NCI-H69 (cell line): ENCODE results near the gene MAP2K7.
"Not testable (repeated sequence)": the region's sequence is repeated elsewhere in the genome, so short reads cannot be mapped to it uniquely, and the experiment has no call there.

Source experiments
- DNase-seq: peaks from one replicate; lab custom pipeline; 2025; lab: John Stamatoyannopoulos, UW

MAP2K7 gene

GRCh38 chr19:7908078-7908699 lies 4.5 kb downstream of the MAP2K7 start:
- no peak for DNase-seq

GRCh38 chr19:7908742-7909461 lies 5.2 kb downstream of the MAP2K7 start:
- DNase-seq, result no peak

- no peak for DNase-seq
These were observed 5.9 kb downstream of the MAP2K7 start for GRCh38 chr19:7909471-7910067.

GRCh38 chr19:7910321-7911161 lies 6.9 kb downstream of the MAP2K7 start:
- no peak for DNase-seq

GRCh38 chr19:7911508-7912143 lies 7.9 kb downstream of the MAP2K7 start:
- DNase-seq, result no peak

GRCh38 chr19:7912144-7912696 lies 8.5 kb downstream of the MAP2K7 start:
- no peak for DNase-seq

- no peak for DNase-seq
These were observed 9.3 kb downstream of the MAP2K7 start for GRCh38 chr19:7912697-7913564.

GRCh38 chr19:7913652-7914051 lies 10.0 kb downstream of the MAP2K7 start:
- DNase-seq, result no peak

GRCh38 chr19:7914099-7914498 lies 10.4 kb downstream of the MAP2K7 start:
- DNase-seq, result no peak

- DNase-seq, result no peak
These were observed 10.9 kb downstream of the MAP2K7 start, which contains the start of gene TGFBR3L for GRCh38 chr19:7914598-7915045. TSS of gene TGFBR3L (plus strand) at chr19:7914830.

- DNase-seq, result no peak
These were observed 11.8 kb downstream of the MAP2K7 start for GRCh38 chr19:7915250-7916102.

GRCh38 chr19:7916103-7916954 lies 12.7 kb downstream of the MAP2K7 start:
- DNase-seq, result peak; percentile 75

GRCh38 chr19:7916955-7917266 lies 13.2 kb downstream of the MAP2K7 start:
- DNase-seq, result no peak

- DNase-seq, result peak; percentile 76
These were observed 13.8 kb downstream of the MAP2K7 start for GRCh38 chr19:7917267-7918061.

GRCh38 chr19:7918062-7918614 lies 14.5 kb downstream of the MAP2K7 start:
- DNase-seq, result not testable (repeated sequence)

- DNase-seq, result no peak
These were observed 15.1 kb downstream of the MAP2K7 start for GRCh38 chr19:7918615-7919421.
